Esophagus muscularis mucosa (tissue), 4 donors: Measurements from ENCODE around the gene IL2RA.

ENCODE experiments used
- EP300 ChIP-seq: sonication (generic); formaldehyde crosslinking; IDR thresholded peaks from one replicate; pipeline ENCODE4 v1.6.1; 2017; ENCODE audit warnings: antibody characterized with exemption
- POLR2AphosphoS5 ChIP-seq, 2 donors: sonication (generic); formaldehyde crosslinking; IDR thresholded peaks; one replicate each; pipeline ENCODE4 v1.6.1; 2017; ENCODE audit warnings: antibody characterized with exemption in 2 of 2
- TF ChIP-seq, protein P1 (sequence below), 3 experiments: fragments of 200-600 bp in 2 of 3; fragments of 450-650 bp in 1 of 3; sonication (generic) in 2 of 3; IDR thresholded peaks; one replicate each; pipeline ENCODE4 v1.5.1; 2017 to 2019; ENCODE audit warnings: antibody characterized with exemption in 3 of 3, mild to moderate bottlenecking in 2 of 3, moderate library complexity in 1 of 3

DNA sequence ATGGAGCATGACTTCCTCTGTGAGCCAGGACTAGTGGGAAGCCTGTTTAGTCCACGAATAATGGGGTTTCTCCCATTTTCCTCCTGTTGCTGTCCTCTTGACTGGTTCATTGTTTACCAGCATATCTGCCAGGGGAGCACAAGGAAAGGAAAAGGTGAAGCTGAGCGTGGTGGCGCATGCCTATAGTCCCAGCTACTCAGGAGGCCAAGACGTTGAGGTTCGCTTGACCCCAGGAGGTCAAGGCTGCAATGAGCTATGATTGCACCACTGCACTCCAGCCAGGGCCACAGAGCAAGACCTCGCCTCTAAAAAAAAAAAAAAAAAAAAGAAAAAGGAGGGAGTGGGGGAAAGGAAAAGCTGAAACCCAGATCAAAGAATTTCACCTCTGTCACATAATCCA, 5.8 kb upstream of the IL2RA start:
- TF ChIP-seq, protein P1, sequence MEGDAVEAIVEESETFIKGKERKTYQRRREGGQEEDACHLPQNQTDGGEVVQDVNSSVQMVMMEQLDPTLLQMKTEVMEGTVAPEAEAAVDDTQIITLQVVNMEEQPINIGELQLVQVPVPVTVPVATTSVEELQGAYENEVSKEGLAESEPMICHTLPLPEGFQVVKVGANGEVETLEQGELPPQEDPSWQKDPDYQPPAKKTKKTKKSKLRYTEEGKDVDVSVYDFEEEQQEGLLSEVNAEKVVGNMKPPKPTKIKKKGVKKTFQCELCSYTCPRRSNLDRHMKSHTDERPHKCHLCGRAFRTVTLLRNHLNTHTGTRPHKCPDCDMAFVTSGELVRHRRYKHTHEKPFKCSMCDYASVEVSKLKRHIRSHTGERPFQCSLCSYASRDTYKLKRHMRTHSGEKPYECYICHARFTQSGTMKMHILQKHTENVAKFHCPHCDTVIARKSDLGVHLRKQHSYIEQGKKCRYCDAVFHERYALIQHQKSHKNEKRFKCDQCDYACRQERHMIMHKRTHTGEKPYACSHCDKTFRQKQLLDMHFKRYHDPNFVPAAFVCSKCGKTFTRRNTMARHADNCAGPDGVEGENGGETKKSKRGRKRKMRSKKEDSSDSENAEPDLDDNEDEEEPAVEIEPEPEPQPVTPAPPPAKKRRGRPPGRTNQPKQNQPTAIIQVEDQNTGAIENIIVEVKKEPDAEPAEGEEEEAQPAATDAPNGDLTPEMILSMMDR (IDR thresholded peaks at IDR 0.05): no peak
- TF ChIP-seq EP300 (no peak), POLR2AphosphoS5 (IDR thresholded peaks at IDR 0.05) (no peak)
